ENCODE results near the gene OR2L8. TPM values are rescaled to one million over a fixed set of nuclear protein-coding genes. Genes with fewer than 3 reads are reported as not detected.

OR2L8 gene
- total and polyA plus RNA-seq, 2 experiments from 2014 or later: not detected

DNA sequence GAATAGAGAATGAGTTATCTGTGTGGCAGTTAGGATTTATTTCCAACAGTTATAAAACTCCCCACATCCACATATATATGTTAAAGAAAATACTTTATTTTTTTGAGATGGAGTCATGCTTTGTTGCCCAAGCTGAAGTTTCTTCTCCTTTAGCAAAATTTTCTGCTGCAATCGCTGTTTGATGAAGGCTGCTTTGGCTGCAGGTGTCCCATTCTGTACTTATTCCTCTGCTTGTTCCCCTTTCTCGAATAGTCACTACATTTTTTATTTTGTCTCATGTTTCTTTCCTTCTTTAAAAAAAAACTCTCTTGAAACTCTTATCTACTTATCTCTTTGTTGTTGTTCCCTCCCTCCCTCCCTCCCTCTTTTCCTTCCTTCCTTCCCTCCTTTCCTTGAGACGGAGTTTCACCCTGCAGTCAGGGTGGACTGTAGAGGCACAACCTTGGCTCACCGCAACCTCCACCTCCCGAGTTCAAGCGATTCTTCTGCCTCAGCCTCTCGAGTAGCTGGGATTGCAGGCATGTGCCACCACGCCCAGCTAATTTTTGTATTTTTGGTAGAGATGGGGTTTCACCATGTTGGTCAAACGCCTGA lies 42.7 kb upstream of the OR2L8 start:
- no peak overlapping the region for H3K4me3 Mint-ChIP-seq
- H3F3A ChIP-seq (replicated peaks; ENCODE audit: low read depth): 0 out of 2 replicates have a peak, but pooled peaks cover 3% of the 10 kb centered on the region
- no peaks in the 10 kb centered on the region for H3K79me2 ChIP-seq (replicated peaks; ENCODE audit: insufficient read depth)
- H4K20me1 ChIP-seq (replicated peaks; ENCODE audit: insufficient read depth): no peaks in the 10 kb centered on the region
- TF ChIP-seq CREB1 (CRISPR knock-in tag; IDR thresholded peaks at IDR 0.05; ENCODE audit: low read depth): no peak
- no peak for TF ChIP-seq STAT1 (IDR thresholded peaks at IDR 0.05; ENCODE audit: unreplicated experiment)
- TF ChIP-seq ZNF114 (CRISPR knock-in tag; IDR thresholded peaks at IDR 0.05): no peak
- TF ChIP-seq, protein P1, sequence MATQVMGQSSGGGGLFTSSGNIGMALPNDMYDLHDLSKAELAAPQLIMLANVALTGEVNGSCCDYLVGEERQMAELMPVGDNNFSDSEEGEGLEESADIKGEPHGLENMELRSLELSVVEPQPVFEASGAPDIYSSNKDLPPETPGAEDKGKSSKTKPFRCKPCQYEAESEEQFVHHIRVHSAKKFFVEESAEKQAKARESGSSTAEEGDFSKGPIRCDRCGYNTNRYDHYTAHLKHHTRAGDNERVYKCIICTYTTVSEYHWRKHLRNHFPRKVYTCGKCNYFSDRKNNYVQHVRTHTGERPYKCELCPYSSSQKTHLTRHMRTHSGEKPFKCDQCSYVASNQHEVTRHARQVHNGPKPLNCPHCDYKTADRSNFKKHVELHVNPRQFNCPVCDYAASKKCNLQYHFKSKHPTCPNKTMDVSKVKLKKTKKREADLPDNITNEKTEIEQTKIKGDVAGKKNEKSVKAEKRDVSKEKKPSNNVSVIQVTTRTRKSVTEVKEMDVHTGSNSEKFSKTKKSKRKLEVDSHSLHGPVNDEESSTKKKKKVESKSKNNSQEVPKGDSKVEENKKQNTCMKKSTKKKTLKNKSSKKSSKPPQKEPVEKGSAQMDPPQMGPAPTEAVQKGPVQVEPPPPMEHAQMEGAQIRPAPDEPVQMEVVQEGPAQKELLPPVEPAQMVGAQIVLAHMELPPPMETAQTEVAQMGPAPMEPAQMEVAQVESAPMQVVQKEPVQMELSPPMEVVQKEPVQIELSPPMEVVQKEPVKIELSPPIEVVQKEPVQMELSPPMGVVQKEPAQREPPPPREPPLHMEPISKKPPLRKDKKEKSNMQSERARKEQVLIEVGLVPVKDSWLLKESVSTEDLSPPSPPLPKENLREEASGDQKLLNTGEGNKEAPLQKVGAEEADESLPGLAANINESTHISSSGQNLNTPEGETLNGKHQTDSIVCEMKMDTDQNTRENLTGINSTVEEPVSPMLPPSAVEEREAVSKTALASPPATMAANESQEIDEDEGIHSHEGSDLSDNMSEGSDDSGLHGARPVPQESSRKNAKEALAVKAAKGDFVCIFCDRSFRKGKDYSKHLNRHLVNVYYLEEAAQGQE (IDR thresholded peaks at IDR 0.05; ENCODE audit: unreplicated experiment): no peak
- no peak for TF ChIP-seq JUNB (IDR thresholded peaks at IDR 0.05; ENCODE audit: unreplicated experiment)
- TF ChIP-seq EZH2phosphoT487 (IDR thresholded peaks at IDR 0.05; ENCODE audit: unreplicated experiment): no peak
- TF ChIP-seq NANOG (IDR thresholded peaks at IDR 0.05; ENCODE audit: borderline replicate concordance): no peak
- no peak for TF ChIP-seq EZH2 (IDR thresholded peaks at IDR 0.05; ENCODE audit: low read depth, unreplicated experiment)
- TF ChIP-seq, protein P2, sequence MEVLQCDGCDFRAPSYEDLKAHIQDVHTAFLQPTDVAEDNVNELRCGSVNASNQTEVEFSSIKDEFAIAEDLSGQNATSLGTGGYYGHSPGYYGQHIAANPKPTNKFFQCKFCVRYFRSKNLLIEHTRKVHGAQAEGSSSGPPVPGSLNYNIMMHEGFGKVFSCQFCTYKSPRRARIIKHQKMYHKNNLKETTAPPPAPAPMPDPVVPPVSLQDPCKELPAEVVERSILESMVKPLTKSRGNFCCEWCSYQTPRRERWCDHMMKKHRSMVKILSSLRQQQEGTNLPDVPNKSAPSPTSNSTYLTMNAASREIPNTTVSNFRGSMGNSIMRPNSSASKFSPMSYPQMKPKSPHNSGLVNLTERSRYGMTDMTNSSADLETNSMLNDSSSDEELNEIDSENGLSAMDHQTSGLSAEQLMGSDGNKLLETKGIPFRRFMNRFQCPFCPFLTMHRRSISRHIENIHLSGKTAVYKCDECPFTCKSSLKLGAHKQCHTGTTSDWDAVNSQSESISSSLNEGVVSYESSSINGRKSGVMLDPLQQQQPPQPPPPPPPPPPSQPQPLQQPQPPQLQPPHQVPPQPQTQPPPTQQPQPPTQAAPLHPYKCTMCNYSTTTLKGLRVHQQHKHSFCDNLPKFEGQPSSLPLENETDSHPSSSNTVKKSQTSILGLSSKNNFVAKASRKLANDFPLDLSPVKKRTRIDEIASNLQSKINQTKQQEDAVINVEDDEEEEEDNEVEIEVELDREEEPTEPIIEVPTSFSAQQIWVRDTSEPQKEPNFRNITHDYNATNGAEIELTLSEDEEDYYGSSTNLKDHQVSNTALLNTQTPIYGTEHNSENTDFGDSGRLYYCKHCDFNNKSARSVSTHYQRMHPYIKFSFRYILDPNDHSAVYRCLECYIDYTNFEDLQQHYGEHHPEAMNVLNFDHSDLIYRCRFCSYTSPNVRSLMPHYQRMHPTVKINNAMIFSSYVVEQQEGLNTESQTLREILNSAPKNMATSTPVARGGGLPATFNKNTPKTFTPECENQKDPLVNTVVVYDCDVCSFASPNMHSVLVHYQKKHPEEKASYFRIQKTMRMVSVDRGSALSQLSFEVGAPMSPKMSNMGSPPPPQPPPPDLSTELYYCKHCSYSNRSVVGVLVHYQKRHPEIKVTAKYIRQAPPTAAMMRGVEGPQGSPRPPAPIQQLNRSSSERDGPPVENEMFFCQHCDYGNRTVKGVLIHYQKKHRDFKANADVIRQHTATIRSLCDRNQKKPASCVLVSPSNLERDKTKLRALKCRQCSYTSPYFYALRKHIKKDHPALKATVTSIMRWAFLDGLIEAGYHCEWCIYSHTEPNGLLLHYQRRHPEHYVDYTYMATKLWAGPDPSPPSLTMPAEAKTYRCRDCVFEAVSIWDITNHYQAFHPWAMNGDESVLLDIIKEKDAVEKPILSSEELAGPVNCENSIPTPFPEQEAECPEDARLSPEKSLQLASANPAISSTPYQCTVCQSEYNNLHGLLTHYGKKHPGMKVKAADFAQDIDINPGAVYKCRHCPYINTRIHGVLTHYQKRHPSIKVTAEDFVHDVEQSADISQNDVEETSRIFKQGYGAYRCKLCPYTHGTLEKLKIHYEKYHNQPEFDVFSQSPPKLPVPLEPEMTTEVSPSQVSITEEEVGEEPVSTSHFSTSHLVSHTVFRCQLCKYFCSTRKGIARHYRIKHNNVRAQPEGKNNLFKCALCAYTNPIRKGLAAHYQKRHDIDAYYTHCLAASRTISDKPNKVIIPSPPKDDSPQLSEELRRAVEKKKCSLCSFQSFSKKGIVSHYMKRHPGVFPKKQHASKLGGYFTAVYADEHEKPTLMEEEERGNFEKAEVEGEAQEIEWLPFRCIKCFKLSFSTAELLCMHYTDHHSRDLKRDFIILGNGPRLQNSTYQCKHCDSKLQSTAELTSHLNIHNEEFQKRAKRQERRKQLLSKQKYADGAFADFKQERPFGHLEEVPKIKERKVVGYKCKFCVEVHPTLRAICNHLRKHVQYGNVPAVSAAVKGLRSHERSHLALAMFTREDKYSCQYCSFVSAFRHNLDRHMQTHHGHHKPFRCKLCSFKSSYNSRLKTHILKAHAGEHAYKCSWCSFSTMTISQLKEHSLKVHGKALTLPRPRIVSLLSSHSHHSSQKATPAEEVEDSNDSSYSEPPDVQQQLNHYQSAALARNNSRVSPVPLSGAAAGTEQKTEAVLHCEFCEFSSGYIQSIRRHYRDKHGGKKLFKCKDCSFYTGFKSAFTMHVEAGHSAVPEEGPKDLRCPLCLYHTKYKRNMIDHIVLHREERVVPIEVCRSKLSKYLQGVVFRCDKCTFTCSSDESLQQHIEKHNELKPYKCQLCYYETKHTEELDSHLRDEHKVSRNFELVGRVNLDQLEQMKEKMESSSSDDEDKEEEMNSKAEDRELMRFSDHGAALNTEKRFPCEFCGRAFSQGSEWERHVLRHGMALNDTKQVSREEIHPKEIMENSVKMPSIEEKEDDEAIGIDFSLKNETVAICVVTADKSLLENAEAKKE (CRISPR knock-in tag; IDR thresholded peaks at IDR 0.05): no peak
- TF ChIP-seq POLR2AphosphoS5 (IDR thresholded peaks at IDR 0.05; ENCODE audit: low read depth): no peak
- TF ChIP-seq, protein P3, sequence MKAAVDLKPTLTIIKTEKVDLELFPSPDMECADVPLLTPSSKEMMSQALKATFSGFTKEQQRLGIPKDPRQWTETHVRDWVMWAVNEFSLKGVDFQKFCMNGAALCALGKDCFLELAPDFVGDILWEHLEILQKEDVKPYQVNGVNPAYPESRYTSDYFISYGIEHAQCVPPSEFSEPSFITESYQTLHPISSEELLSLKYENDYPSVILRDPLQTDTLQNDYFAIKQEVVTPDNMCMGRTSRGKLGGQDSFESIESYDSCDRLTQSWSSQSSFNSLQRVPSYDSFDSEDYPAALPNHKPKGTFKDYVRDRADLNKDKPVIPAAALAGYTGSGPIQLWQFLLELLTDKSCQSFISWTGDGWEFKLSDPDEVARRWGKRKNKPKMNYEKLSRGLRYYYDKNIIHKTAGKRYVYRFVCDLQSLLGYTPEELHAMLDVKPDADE (IDR thresholded peaks at IDR 0.05): no peak
- TF ChIP-seq, protein P4, sequence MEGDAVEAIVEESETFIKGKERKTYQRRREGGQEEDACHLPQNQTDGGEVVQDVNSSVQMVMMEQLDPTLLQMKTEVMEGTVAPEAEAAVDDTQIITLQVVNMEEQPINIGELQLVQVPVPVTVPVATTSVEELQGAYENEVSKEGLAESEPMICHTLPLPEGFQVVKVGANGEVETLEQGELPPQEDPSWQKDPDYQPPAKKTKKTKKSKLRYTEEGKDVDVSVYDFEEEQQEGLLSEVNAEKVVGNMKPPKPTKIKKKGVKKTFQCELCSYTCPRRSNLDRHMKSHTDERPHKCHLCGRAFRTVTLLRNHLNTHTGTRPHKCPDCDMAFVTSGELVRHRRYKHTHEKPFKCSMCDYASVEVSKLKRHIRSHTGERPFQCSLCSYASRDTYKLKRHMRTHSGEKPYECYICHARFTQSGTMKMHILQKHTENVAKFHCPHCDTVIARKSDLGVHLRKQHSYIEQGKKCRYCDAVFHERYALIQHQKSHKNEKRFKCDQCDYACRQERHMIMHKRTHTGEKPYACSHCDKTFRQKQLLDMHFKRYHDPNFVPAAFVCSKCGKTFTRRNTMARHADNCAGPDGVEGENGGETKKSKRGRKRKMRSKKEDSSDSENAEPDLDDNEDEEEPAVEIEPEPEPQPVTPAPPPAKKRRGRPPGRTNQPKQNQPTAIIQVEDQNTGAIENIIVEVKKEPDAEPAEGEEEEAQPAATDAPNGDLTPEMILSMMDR (conservative IDR thresholded peaks at IDR 0.05; ENCODE audit: low read depth in 2 of 2): no peak
- H3K36me3 ChIP-seq (ENCODE audit: insufficient read depth): no peaks in the 10 kb centered on the region
- H3K27me3 ChIP-seq (ENCODE audit: insufficient read depth): no peaks in the 10 kb centered on the region
- peaks cover 90% of the 10 kb centered on the region for H3K9me3 Mint-ChIP-seq
- peak overlapping the region; percentile 68 for H3K27ac ChIP-seq (ENCODE audit: low read depth)
- no peak for ATAC-seq
- no peak overlapping the region for H2AFZ ChIP-seq
- H3K36me3 Mint-ChIP-seq (ENCODE audit: low read depth): peaks cover 51% of the 10 kb centered on the region
- H3K9me2 ChIP-seq (ENCODE audit: insufficient read depth): no peaks in the 10 kb centered on the region
- H3K4me1 ChIP-seq (ENCODE audit: insufficient read depth): peaks cover 20% of the 10 kb centered on the region
- peaks cover 3% of the 10 kb centered on the region for H3K27me3 Mint-ChIP-seq (ENCODE audit: insufficient read depth, low read depth, poor library complexity)
- no peak overlapping the region for H3K4me2 ChIP-seq
- DNase-seq (ENCODE audit: low spot score): no peak
- peaks cover 14% of the 10 kb centered on the region for H3K4me1 Mint-ChIP-seq
- H3K27ac Mint-ChIP-seq: no peak overlapping the region
- no peak overlapping the region for H3K4me3 ChIP-seq
